PC-9 (cell line): ENCODE results near the gene AUTS2. TPM values are rescaled to one million over a fixed set of nuclear protein-coding genes. Genes with fewer than 3 reads are reported as not detected.

Source experiments
- BruUV-seq: library from RNA; stranded (reverse); fragments of 400-500 nt; replicated peaks from 2 replicates; lab custom pipeline; 2021; lab: Mats Ljungman, UMichigan
- CTCF ChIA-PET: fragments of 300-600 bp; sonication (Branson Sonifier 250); formaldehyde crosslinking; loops from one replicate; lab custom pipeline; 2022; ENCODE audit warnings: antibody characterized with exemption; lab: Charles Lee
- POLR2A ChIA-PET: fragments of 300-600 bp; sonication (Branson Sonifier 250); formaldehyde crosslinking; loops from one replicate; lab custom pipeline; 2022; ENCODE audit warnings: antibody characterized with exemption; ENCODE audit not compliant: unreplicated experiment; lab: Charles Lee
- DNase-seq, 2 experiments: peaks; one replicate each; pipeline versions ENCODE4 v3.0.0 to v3.0.0-alpha.2; 2015 to 2022; ENCODE audit warnings: mixed read lengths in 1 of 2
- H2AFZ ChIP-seq: fragments of 200-600 bp; sonication (generic); 2 replicates; pipeline ENCODE4 v1.8.1; 2017; ENCODE audit warnings: antibody characterized with exemption
- H3F3A ChIP-seq: fragments of 200-600 bp; sonication (generic); 2 replicates; pipeline ENCODE4 v1.8.1; 2017; ENCODE audit warnings: antibody characterized with exemption, mild to moderate bottlenecking, low read depth; ENCODE audit not compliant: insufficient read depth
- H3K27ac ChIP-seq: fragments of 200-600 bp; sonication (generic); 2 replicates; pipeline ENCODE4 v1.6.1; 2016; ENCODE audit warnings: mixed run types
- H3K27me3 ChIP-seq: fragments of 200-600 bp; sonication (generic); 2 replicates; pipeline ENCODE4 v1.6.1; 2016; ENCODE audit warnings: low read depth, mixed run types; ENCODE audit not compliant: insufficient read depth
- H3K36me3 ChIP-seq: fragments of 200-600 bp; sonication (generic); 2 replicates; pipeline ENCODE4 v1.6.1; 2016; ENCODE audit warnings: low read depth, mixed run types
- H3K4me1 ChIP-seq: fragments of 200-600 bp; sonication (generic); replicated peaks from 2 replicates; pipeline ENCODE4 v1.6.1; 2016; ENCODE audit warnings: mixed run types; ENCODE audit not compliant: insufficient read depth
- H3K4me2 ChIP-seq: fragments of 200-600 bp; sonication (generic); 2 replicates; pipeline ENCODE4 v1.6.1; 2017; ENCODE audit warnings: mixed run types
- H3K4me3 ChIP-seq: fragments of 200-600 bp; sonication (generic); 2 replicates; pipeline ENCODE4 v1.6.1; 2016; ENCODE audit warnings: mixed run types
- H3K79me2 ChIP-seq: fragments of 200-600 bp; sonication (generic); 2 replicates; pipeline ENCODE4 v1.6.1; 2017; ENCODE audit warnings: low read depth, mixed run types
- H3K9me2 ChIP-seq: fragments of 200-600 bp; sonication (generic); 2 replicates; pipeline ENCODE4 v1.8.1; 2017; ENCODE audit warnings: mild to moderate bottlenecking; ENCODE audit not compliant: insufficient read depth
- H3K9me3 ChIP-seq: fragments of 200-600 bp; sonication (generic); 2 replicates; pipeline ENCODE4 v1.8.1; 2016; ENCODE audit warnings: low read depth; ENCODE audit not compliant: insufficient read depth
- H4K20me1 ChIP-seq: fragments of 200-600 bp; sonication (generic); 2 replicates; pipeline ENCODE4 v1.8.1; 2017; ENCODE audit not compliant: insufficient read depth
- EZH2 ChIP-seq: fragments of 200-600 bp; sonication (generic); IDR thresholded peaks from 2 replicates; pipeline ENCODE4 v1.8.0; 2017; ENCODE audit warnings: antibody characterized with exemption, low read depth
- intact Hi-C: fragments of 100-400 bp; cut with micrococcal nuclease; formaldehyde crosslinking; loops from one replicate; pipeline ENCODE4 v1.10.0; 2022; ENCODE audit not compliant: unreplicated experiment
- total RNA-seq: library from RNA; stranded (reverse); gene quantifications from 2 replicates; pipeline ENCODE4 v1.2.3, GENCODE V29; 2021
- TF ChIP-seq, protein P1 (sequence below): fragments of 200-600 bp; sonication (generic); conservative IDR thresholded peaks from 2 replicates; pipeline ENCODE4 v1.6.1; 2017; ENCODE audit warnings: mixed run types, antibody characterized with exemption, mild to moderate bottlenecking, moderate library complexity

The AUTS2 gene
- total RNA-seq, 1 experiment from 2014 or later: not detected

- Histone ChIP-seq H3K4me1 (no peaks in the 10 kb centered on the region), H2AFZ (no peak overlapping the region), H4K20me1 (no peaks in the 10 kb centered on the region), H3F3A (no peaks in the 10 kb centered on the region), H3K4me2 (no peak overlapping the region), H3K4me3 (no peak overlapping the region), H3K36me3 (no peaks in the 10 kb centered on the region), H3K27ac (no peak overlapping the region), H3K9me2 (no peaks in the 10 kb centered on the region), H3K27me3 (no peaks in the 10 kb centered on the region), H3K9me3 (no peaks in the 10 kb centered on the region), H3K79me2 (no peaks in the 10 kb centered on the region)
- POLR2A ChIA-PET: no interaction called here
- CTCF ChIA-PET: no interaction called here
- no TSS peak for BruUV-seq
- DNase-seq: no peak
- no peak for TF ChIP-seq EZH2
- TF ChIP-seq, protein P1, sequence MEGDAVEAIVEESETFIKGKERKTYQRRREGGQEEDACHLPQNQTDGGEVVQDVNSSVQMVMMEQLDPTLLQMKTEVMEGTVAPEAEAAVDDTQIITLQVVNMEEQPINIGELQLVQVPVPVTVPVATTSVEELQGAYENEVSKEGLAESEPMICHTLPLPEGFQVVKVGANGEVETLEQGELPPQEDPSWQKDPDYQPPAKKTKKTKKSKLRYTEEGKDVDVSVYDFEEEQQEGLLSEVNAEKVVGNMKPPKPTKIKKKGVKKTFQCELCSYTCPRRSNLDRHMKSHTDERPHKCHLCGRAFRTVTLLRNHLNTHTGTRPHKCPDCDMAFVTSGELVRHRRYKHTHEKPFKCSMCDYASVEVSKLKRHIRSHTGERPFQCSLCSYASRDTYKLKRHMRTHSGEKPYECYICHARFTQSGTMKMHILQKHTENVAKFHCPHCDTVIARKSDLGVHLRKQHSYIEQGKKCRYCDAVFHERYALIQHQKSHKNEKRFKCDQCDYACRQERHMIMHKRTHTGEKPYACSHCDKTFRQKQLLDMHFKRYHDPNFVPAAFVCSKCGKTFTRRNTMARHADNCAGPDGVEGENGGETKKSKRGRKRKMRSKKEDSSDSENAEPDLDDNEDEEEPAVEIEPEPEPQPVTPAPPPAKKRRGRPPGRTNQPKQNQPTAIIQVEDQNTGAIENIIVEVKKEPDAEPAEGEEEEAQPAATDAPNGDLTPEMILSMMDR: no peak
- intact Hi-C loops: no loop called here
These were observed 32.9 kb downstream of the AUTS2 start for GRCh38 chr7:69631131-69631530.

DNA sequence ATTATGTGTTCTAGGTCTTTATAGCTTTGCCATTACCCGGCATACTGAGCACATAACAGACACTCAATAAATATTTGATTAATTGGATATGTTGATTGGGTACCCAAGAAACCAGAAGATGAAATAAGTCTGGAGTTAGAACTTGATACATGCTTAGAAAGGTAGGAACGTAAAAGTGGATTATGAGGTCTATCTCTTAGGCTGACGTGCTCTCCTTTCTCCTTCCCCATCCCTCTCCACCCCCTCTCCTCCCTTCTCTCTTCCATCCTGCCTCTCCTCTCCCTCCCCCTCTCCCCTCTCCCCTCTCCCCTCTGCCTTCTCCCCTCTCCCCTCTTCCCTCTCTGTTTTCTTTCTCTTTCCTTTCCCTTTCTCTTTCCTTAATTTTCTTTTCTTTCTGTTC, 34.0 kb downstream of the AUTS2 start:
- H3K79me2 ChIP-seq: no peaks in the 10 kb centered on the region
- CTCF ChIA-PET: no interaction called here
- POLR2A ChIA-PET: no interaction called here

DNA sequence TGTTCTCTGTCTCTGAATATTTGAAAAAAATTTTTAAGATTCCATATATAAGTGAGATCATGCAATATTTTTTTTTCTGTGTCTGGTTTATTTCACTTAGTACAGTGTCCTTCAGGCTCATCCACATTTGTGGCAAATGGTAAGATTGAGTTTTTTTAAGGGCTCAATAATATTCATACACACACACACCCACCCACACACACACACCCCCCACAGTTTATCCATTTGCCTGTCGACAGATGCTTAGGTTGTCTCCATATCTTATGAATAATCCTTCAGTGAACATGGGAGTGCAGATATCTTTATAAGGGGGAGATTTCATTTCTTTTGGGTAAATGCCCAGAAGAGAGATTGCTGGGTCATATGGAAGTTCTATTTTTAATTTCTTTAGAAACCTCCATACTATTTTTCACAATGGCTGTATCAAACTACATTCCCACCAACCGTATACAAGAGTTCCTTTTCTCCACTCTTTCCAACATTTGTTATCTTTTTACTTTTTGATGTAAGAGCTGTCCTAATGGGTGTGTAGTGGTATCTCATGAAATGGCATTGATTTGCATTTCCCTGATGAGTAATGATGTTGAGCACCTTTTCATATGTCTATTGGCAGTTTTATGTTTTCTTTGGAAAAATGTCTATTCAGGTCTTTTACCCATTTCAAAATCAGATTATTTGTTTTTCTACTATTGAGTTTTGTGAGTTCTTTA, 35.0 kb downstream of the AUTS2 start:
- TF ChIP-seq EZH2: no peak
- TF ChIP-seq, protein P1: no peak
- intact Hi-C loops: no loop called here

More for the DNA sequence above, 34.0 kb downstream of the AUTS2 start:
- no peak for TF ChIP-seq EZH2
- TF ChIP-seq, protein P1: no peak
- Histone ChIP-seq H3K36me3 (no peaks in the 10 kb centered on the region), H3K4me1 (no peaks in the 10 kb centered on the region), H3K9me3 (no peaks in the 10 kb centered on the region), H4K20me1 (no peaks in the 10 kb centered on the region), H3K4me3 (no peak overlapping the region), H3K27ac (no peak overlapping the region), H2AFZ (no peak overlapping the region), H3K27me3 (no peaks in the 10 kb centered on the region), H3F3A (no peaks in the 10 kb centered on the region), H3K9me2 (no peaks in the 10 kb centered on the region), H3K4me2 (no peak overlapping the region)
- intact Hi-C loops: no loop called here
- DNase-seq: no peak
- BruUV-seq: no TSS peak

More for the DNA sequence above, 35.0 kb downstream of the AUTS2 start:
- CTCF ChIA-PET: no interaction called here
- Histone ChIP-seq H3K9me2 (no peaks in the 10 kb centered on the region), H3F3A (no peaks in the 10 kb centered on the region), H3K4me1 (no peaks in the 10 kb centered on the region), H3K36me3 (no peaks in the 10 kb centered on the region), H2AFZ (no peak overlapping the region), H3K4me3 (no peak overlapping the region), H3K4me2 (no peak overlapping the region), H3K27ac (no peak overlapping the region), H3K79me2 (no peaks in the 10 kb centered on the region), H4K20me1 (no peaks in the 10 kb centered on the region), H3K9me3 (no peaks in the 10 kb centered on the region), H3K27me3 (no peaks in the 10 kb centered on the region)
- POLR2A ChIA-PET: no interaction called here
- BruUV-seq: no TSS peak
- no peak for DNase-seq
